HG03139 (cell line): ENCODE data around the gene CISD2.
"Not testable (repeated sequence)": the region's sequence is repeated elsewhere in the genome, so short reads cannot be mapped to it uniquely, and the experiment has no call there.

Source experiments
- ATAC-seq: cut with Tn5 transposase; IDR thresholded peaks from one replicate; pipeline ENCODE4 v1.9.1; 2021; ENCODE audit not compliant: unreplicated experiment

Gene CISD2

DNA sequence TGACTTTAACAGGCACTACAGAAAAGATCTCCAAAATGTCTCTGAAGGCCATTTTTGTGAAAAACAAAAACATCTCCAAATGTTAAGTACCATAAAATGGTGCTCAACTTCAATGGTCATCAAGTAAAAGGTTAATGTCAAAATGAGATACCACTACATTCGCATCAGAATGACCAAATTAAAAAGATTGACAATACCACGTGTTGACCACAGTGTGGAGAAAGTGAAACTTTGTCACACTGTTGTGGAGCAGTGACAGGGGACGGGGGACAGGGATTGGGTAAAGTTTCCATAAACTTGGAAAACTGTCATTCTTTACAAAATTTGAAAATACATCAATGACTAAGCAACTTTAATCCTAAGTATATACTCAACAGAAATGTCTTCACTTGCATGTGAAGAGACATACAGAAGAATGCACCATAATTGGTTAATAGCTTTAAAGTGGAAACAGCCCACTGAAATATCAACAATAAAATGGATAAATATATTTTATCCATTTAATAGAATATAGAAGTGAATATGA, 19.1 kb upstream of the CISD2 start:
- ATAC-seq, result no peak

DNA sequence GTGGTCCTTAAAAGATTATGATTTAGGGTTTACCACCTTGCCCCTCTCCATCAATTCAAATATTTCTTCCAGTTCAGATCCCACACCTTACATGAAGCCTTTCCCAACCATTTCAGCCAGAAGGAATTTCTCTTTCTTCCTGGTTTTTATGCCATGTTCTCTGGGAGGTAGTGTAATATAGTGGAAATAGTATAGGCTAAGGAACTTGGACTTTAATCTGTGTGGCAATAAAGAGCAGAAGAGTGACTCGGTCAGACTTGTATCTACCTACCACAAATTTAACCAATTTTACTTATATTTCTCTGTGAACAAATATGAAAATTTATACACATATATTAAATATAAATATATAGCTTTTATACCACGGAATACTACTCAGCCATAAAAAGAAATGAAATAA, 18.4 kb upstream of the CISD2 start:
- ATAC-seq, result no peak

DNA sequence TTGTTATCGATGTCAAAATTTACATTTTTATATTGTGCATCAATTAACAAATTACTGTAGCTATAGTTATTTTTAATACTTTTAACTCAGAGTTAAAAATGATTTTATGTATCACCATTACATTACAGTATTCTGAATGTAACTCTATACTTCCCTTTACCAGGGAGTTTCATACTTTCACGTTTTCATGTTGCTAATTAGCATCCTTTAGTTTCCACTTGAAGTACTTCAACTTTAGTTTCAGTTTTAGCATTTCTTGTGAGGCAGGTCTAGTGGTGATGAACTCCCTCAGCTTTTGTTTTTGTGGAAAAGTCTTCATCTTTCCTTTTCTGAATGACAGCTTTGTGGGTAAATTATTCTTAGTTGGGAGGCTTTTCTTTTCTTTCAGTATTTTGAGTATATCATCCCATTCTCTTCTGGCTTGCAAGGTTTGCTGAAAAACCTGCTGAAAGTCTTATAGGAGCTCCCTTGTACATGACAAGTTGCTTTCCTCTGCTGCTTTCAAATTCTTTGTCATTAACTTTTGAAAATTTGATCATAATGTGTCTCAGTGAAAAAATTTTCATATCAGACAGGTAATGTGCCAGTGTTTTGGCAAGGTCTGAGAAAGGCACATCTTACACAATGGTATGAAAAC, 9.8 kb upstream of the CISD2 start:
- no peak for ATAC-seq

DNA sequence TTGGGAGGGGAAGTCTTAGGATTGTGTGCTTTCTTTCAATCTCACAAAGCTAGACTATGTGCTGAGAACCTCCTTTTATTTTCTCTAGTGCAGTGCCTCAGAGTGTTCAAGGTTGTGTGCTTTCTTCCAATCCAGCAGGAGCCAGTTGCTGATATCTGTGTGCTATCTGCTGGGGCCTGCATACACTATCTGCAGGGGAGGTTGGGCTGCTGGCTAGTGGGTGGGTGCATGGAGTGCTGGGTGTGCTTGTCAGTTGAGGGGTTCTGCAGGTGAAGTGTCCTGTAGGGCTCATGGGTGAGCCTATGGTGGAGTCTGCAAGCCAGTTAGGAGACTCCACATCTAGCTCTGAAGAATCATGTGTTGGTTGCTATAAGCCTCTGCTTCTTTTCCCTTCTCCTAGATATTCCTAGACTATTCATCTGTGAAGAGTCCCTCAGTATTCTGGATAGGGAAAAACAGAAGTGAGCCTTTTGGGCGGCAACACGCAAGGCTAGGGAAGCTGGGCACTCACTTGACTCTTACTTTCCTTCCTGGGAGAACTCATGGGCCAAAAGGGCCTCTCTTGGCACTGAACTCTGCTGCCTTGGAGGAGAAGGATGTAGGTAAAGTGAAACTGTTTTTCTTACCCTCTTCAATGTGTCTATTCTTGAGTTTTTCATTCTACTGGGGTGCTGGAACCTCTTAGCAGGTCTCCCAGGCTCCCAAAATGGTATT, 8.0 kb upstream of the CISD2 start:
- ATAC-seq, result no peak

DNA sequence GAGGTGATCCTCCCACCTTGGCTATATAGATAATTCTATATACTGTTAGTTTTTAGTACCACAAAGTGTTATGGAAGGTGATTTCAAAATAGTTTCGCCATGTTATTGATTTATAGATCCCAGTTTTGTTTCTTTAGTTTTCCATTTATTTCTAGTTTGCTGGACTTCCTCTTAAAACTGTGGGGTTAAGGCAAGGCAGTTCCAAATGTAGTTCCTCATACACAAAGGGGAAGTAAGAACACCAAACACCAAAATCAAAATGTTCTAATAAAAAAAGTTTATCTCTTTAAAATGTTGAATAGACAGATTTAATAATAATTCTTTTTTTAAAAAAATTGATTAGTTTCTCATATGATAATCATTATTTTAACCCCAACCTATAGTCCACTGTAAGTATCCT, 6.8 kb upstream of the CISD2 start:
- no peak for ATAC-seq

DNA sequence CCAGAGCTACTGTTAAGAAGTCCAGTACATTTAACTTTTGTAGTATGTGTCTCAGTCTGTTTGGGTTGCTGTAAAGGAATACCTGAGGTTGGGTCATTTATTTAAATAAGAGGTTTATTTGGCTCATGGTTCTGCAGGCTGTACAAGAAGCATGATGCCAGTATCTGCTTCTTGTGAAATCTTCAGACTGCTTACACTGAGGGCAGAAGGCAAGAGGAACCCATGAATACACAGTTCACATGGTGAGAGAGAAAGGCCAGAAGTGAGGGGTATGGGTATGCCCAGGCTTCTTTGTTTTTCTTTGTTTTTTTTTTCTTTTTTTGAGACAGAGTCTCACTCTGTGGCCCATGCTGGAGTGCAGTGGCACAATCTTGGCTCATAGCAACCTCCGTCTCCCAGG, 6.0 kb upstream of the CISD2 start:
- no peak for ATAC-seq

DNA sequence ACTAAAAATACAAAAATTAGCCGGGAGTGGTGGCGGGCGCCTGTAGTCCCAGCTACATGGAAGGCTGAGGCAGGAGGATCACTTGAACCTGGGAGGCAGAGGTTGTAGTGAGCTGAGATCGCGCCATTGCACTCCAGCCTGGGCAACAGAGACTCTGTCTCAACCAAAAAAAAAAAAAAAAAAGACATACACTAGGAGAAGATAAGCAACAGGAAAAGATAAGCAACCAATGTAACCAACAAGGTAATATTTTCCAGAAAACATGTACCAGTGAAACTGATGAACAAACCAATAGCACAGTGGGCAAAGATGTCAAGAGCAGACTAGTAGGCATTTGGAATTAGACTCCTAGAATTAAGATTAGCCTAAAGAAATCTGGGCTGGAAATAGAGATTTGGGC, 3.5 kb upstream of the CISD2 start:
- ATAC-seq, result not testable (repeated sequence)

DNA sequence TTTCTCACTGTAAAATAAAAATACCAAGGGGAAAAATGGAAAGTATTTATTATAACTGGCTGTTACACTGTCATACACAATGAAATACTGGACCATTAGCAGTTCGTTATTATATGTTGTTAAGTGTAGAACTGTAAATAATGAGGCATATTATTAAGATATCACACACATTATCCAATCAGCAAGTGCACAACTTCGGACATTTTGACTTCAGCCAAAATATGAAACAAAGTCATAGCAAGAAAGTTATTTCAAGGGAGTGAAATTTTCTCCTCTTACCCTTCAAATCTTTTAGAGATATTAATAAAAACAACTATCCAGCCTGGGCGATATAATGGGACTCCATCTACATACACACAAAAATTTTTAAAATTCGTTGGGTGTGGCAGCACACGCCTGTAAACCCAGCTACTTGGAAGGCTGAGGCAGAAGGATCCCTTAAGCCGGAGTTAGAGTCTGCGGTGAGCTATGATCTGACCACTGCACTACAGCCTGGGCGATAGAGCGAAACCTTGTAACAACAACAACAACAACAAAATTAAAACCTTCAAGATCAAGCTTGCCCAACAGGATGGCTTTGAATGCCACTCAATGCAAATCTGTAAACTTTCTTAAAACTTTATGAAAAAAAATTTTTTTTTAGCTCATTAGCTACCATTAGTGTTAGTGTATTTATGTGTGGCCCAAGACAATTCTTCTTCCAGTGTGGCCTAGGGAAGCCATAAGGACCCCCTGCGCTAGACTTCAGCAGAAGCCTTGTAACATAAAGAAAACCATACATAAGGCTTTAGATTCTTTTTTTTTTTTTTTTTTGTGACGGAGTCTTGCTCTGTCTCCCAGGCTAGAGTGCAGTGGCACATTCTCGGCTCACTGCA, 1.3 kb upstream of the CISD2 start:
- ATAC-seq, result no peak

DNA sequence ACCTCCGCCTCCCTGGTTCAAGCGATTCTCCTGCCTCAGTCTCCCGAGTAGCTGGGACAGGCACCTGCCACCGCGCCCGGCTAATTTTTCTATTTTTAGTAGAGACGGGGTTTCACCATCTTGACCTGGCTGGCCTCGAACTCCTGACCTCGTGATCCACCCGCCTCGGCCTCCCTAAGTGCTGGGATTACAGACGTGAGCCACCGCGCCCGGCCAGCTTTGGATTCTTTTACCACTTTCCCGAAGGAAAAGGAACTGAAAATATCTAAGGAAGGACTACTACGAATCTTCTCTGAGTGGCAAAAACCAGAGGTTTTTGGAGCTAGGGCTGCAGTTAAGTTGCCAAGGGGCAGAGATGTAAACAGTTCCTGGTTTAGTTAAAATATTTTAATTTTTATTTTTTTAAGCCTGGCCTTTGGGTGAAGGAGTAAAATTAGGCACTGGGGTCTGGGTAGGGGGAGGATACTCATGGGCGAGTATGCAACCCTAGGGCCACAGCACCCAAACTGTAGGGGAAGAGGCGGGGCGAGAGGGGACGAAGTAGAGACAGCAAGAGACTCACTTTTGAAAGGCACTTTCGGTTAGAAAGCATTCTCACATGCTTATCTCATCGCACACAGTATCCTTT, 525 bp upstream of the CISD2 start:
- no peak for ATAC-seq

DNA sequence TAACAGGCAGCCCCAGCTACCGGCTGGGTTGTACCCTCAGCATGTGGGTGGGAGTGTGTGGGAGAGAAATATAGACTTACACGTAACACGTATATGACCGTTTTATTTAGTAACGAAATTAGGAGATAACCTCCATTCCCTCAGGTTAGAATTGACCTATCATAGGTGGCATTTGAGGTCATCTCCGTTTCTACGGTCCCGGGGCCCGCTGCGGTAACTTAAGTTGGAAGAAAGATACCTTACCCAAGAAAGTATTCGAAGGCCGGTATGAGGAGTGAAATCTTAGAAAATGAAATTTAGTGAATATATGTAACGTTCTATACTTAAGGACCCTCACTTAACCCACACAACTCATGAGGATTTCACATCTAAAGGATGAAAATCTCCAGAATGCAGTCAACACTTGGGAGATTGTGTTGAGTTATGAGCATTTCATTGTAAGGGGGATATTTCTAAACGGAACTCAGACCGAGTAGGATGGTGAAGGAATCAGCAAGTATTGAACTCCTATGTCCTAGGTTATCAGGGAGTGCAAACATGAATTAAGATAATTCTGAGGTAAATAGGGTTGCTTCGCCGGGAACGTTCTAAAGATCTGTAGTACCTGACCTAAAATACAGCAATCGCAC, 891 bp downstream of the CISD2 start:
- peak; percentile 23 for ATAC-seq

DNA sequence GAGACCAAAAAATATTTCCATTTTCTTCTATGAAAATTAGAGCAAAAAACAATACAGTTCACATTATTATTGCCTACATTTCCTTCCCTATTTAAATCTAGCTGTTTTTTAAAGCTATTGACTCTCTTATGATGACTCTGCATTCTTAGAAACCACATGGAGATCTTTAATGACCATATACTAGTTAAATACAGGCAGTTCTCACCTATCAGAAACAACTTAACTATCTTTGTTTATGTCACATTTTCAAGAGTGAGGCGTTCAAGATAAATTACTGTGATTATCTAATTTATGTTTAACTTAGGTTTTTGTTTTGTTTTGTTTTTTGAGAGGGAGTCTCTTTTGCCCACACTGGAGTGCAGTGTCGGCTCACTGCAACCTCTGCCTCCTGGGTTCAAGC, 3.0 kb downstream of the CISD2 start:
- ATAC-seq, result no peak

DNA sequence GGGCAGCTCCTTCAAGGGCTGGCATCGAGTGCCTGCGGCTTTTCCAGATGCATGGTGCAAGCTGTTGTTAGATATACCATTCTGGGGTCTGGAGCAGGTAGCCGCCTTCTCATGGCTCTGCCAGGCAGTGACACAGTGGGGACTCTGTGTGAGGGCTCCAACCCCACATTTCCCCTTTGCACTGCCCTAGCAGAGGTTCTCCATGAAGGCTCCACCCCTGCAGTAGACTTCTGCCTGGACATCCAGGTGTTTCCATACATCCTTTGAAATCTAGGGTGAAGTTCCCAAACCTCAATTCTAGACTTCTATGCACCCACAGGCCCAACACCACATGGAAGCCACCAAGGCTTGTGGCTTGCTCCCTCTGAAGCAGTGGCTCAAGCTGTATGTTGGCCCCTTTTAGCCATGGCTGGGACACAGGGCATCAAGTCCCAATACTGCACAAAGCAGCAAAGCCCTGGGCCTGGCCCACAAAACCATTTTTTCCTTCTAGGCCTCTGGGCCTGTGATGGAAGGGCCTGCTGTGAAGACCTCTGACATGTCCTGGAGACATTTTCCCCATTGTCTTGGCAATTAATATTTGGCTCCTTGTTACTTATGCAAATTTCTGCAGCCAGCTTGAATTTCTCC, 8.8 kb downstream of the CISD2 start:
- not testable (repeated sequence) for ATAC-seq

DNA sequence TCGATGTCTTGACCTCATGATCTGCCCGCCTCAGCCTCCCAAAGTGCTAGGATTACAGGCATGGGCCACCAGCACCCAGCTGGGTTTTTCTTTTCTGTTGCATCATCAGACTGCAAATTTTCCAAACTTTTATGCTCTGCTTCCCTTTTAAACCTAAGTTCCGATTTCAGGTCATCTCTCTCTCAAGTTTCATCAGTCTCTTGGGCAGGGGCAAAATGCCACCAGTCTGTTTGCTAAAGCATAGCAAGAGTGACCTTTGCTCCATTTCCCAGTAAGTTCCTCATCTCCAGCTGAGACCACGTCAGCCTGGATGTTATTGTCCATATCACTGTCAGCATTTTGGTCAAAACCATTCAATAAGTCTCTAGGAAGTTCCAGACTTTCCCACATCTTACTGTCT, 9.6 kb downstream of the CISD2 start:
- not testable (repeated sequence) for ATAC-seq

DNA sequence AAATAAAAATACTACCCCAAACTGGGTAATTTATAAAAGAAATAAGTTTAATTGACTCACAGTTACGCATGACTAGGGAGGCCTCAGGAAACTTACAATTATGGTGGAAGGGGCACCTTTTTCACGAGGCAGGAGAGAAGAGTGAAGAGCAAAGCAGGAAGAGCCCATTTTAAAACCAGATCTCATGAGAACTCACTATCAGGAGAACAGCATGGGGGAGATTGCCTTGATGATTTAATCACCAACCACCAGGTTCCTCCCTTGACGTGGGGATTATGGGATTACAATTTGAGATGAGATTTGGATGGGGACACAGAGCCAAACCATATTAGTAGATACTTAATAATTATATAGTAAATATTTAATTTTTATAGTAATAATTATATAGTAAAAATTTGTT, 10.1 kb downstream of the CISD2 start:
- no peak for ATAC-seq

DNA sequence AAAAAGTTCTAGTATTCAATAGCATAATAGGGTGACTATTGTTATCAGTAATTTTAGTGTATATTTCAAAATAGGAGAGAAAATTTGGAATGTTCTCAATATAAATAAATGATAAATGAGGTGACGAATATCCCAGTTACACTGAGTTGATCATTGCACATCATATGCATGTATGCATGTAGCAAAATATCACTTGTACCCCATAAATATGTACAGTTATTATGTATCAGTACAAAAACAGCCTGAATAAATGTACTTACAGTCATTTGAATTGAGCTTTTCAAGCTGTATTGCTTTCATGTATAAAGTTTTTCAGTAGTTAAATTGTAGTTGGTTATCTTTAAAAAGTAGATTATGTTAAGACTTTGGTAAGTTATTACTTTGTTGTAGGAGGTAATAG, 12.6 kb downstream of the CISD2 start:
- no peak for ATAC-seq

DNA sequence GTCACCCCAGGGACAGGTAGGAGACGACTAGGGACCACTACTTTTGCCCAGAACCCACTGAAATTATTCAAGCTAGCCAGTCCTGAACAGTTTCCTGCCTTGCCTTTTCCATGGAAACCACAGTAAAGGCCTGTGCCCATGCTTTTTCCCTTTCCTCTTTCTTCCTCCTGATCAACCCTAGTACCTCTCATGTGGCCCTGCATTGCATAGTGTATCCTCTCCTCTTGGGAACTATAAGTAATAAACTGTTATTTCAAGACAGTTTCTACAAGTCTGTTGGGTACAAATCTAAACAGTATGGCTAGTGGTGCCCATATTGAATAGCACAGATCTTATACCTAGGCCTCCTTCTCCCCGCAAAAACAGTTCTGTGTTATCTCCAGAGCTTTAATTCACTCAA, 14.5 kb downstream of the CISD2 start:
- no peak for ATAC-seq

DNA sequence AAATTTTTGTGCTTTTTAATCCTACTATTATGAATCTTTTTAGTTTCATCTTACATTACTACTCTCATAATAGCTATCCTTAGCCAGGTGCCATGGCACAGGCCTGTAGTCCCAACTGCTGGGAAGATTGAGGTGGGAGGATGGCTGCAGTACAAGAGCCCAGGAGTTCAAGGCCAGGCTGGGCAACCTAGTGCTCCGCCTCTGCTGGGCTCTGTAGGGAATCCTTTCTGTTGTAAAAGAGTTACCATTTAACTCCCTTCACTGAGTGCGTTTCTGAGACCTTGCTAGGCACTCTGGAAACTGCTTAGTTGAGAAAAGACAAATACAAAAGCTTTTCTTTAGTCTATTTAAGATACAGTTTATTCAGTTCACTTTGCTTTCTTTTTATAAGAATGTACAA, 19.8 kb downstream of the CISD2 start:
- not testable (repeated sequence) for ATAC-seq

DNA sequence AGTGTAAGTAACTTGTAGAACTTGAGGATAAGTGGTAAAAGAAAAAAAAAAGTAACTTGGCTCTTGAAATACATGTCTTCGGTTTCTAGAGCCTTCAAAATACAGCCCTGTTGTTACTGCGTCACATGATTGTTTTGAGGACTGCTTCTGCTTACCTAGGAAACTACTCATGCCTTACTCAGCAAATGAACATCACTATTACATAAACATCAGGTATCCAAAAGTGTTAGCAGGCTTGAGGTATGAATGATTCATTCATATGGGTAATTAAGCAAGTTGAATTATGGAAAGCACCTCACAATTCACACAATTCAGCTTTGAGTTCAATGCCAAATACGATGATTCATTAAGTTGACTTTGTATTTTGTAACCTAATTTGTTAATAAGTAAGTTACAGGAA, 21.1 kb downstream of the CISD2 start:
- not testable (repeated sequence) for ATAC-seq

DNA sequence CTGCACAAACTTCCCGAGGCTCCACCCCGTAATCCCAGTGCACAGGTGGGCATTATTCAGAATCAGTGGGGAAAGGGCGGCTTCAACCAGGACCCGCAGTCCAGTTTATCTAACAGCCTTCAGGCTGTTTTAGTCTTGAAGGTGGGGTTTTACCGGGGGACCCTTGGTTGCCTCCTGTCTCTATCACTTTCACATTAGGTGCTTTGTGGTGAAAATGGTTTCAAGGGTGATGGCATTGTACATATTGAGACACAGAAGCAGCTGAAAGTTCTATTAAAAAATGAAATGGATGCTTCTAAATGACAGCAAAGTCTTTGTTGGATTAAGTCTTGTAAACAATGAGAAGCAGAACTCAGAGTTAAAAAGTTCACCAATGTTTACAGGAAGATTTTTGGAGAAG, 27.8 kb downstream of the CISD2 start:
- not testable (repeated sequence) for ATAC-seq

DNA sequence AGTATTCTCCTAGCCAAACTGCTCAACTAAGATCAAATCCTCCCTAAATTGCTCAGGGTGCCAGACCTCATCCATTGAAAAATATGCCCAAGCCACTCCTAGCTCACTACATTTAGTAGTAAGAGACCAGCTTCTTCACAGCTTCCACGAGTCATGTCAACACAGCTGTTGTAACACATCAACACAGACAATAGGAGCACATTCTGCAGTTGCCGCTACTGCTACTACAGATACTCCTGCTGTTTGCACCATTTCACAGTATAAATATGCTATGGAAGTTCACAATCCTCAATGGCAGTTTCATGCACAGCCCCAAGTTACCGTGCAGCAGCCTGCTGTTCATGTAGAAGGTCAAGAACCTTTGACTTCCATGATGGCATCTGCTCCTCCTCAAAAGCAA, 28.8 kb downstream of the CISD2 start:
- not testable (repeated sequence) for ATAC-seq
